GM18526 (cell line): ENCODE data around the gene PHLDB3.

Experiments used
- POLR2A ChIP-seq: IDR thresholded peaks from 3 replicates; pipeline ENCODE4 v1.6.1; 2011; ENCODE audit not compliant: insufficient read length; ENCODE audit errors: extremely low read depth

PHLDB3 gene

DNA sequence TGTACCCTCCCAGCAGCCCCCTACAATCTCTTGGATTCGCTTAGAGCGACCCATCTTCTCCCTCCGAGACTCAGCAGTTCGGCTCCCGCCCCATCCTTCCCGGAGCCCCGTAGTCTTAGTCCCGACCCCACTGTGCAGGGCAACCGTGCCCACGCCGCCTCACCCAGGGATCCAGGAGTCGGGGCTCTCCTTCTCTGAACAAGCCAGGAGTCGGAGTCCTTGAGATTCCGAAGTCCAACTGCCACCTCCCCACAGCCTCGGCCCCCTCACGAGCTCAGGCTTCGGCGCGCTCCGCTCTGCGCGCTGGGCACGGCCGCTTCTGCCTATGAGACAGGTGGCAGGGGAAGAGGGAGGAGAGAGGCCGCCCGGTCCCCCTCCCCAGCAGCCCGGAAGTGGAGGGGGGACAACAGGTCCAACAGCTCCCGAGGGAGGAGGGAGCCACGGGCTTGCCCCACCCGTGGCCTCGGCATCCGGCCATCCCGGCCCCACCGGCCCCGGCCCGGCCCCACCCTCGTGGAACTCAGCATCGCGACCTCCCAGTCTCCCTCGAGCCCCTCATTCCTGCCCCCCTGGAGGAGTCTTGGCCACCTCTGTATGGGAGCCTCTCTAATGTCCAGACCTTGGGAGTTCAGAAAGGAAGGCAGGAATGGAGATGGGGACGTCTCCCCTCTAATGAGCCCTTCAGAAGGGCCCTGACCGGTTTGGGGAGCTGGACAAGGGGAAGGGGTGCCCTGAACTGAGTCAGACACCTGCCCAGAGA, at the start of gene PHLDB3:
Gene PHLDB3 (minus strand): TSS at position 321 of the 760 bp plus-strand sequence. CDS start 628 bp downstream, outside the sequence.
- peak; percentile 7 for TF ChIP-seq POLR2A

DNA sequence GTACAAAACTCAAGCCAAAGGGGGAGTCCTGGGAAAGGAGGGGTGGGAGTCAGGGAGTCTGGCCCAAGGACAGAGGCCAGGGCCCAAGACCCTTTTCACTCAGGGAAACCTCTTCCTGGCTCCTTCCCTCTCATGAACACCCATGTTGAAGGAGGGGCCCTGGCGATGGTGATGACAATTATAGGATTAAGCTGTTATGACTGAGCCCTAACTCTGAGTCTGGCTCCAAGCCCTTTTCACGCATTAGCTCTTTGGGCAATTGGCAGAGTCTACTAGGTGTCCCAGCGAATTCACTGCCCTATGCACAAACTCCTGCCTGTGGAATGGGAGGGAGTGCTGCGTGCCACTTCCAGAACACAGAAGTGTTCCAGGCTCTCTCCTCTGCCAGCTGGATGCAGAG, 49.1 kb upstream of the PHLDB3 start:
- no peak for TF ChIP-seq POLR2A

DNA sequence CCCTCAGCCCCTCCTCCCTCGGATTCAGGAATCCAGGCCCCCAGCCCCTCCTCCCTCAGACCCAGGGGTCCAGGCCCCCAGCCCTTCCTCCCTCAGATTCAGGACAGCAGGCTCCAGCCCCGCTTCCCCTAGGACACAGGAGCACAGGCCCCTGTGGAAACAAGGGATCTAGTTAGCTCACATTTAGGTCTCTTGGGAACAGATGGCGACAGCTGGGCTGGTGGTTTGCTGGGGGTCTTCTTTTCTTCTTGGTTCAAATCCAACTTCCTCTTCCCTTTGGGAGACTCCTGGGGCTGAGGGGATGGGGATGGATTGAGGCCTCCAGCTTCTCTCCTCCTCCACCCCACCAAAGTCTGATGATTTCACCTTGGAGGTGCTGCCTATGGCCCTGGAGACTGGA, 48.1 kb upstream of the PHLDB3 start:
- TF ChIP-seq POLR2A, result no peak

DNA sequence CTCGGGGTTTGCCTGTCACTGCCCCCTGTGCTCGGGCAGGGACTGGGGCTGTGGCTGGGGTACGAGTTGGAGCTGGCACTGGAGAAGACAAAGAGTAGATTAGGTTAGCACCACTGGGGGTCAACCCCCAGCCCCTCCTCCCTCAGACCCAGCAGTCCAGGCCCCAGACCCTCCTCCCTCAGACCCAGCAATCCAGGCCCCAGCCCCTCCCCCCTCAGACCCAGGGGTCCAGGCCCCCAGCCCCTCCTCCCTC, 47.6 kb upstream of the PHLDB3 start:
- no peak for TF ChIP-seq POLR2A

DNA sequence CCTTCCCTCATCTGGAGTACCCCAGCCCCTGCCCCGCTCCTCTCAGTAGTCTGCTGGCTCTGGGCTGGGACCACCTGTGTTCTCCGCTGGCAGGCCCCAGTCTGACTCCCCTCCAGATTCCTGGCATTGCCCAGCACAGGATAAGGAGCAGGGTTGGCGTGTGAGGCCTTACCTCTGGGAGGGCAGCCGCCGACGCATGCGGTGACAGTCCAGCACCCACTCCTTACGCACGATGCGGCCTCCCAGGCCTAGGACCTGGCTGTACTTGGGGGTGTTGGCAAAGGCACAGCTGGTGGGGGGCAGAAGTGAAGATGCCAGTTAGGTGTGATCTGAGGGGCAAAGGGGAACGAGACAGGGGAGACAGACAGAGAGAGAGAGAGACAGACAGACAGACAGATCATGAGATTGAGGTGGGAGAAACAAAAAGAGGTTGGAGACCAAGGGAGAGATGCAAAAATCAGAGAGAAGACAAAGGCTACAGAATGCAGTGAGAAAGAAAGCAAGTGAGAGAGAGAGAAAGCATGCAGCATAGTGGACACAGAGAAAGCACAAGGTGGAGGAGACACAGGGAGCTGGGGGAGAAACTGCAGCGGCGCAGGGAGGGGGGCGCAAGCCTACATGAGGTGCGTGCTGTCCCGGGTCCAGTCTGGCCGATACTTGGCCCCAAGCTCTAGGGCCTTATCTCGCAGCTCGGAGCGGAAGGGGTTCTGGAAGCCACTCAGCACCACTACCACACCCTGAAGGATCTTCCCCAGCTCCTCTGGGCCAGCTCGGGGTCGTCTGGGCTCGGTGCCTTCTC, 47.1 kb upstream of the PHLDB3 start:
- TF ChIP-seq POLR2A, result no peak

DNA sequence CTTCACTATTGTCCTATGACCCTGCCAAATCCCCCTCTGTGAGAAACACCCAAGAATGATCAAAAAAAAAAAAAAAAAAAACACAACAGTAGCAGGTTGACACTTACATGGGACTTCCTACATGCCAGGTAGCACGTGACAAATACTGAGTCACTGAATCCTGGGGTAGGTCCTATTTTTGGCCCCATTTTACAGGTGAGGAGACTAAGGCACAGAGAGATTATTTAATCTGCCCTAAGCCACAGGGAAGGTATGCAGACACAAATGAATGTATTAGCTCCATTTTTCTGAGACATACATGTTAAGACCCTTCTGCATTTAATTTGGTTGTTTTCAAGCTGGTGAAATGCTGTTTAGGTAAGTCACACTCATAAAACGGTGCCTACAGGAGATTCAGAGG, 44.2 kb upstream of the PHLDB3 start:
- TF ChIP-seq POLR2A, result no peak

DNA sequence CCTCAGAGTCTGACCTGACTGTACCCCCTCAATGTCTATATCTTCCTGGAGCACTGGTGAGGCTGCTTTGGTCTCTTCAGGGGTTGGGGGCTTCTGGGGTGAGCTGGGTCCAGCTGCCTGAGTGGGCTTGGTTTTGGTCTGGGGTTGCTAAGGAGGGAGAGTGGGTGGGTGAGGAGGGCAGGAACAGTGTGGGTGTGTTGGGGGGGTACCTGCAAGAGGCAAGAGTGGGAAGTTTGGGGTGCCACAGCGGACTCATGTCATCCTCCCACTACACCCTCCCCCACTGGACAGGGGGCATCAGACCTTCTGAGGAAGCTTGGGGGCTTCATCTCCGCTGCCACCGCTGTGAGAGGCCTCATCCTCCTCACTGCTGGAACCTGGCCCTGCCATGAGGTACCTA, 42.0 kb upstream of the PHLDB3 start:
- no peak for TF ChIP-seq POLR2A

DNA sequence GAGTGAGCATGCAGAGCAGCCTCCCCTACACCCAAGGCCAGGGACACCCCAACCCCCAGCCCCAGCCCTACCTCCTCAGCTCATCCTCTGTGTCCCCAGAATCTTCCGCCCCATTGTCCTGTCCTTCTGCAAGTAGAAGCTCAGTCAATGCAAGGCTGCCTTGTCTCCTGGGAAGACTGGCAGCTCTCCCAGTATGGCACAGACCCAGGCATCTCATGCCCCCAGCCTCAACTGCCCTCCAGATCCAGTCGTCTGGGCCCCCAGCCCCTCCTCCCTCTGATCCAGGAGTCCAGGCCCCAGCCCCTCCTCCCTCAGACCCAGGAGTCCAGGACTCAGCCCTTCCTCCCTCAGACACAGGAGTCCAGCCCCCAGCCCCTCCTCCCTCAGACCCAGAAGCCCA, 41.4 kb upstream of the PHLDB3 start:
- no peak for TF ChIP-seq POLR2A

DNA sequence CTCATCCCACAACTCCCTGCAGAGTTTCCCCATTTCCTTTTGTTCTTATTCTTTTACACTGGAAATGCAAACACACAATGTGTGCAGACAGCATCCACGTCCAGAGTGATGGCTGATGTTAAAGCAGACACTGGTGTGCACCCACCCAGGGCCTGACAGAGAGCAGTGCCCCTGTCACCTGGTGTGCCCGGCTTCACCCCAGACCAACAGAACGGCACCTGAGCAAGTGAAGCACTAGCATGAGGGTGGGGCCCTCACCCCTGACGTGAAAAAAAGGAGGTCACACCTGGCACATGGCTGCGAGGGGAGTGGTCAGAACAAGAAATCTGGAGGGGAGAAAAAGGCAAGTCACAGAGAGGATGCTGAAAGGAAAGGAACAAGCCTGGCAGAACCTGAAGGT, 40.7 kb upstream of the PHLDB3 start:
- TF ChIP-seq POLR2A, result no peak

DNA sequence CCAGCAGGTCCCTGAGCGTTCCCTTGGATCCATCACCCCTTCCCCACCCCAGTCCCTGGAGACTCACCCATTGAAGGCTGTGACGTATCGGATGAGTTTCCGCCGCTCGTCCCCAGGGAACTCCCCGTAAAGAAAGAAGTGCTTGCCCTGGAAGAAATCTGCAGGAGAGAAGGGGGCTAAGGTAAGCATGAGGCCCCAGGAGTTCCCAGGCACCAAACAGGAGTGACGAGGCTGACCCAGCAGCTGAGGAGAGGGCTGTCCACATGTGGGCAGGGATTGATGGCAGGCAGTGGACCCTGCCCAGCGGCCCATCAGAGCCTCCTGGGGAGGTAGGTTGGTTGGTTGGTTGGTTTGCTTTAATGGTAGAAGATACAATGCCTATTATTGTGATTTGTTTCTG, 39.5 kb upstream of the PHLDB3 start:
- TF ChIP-seq POLR2A, result no peak

DNA sequence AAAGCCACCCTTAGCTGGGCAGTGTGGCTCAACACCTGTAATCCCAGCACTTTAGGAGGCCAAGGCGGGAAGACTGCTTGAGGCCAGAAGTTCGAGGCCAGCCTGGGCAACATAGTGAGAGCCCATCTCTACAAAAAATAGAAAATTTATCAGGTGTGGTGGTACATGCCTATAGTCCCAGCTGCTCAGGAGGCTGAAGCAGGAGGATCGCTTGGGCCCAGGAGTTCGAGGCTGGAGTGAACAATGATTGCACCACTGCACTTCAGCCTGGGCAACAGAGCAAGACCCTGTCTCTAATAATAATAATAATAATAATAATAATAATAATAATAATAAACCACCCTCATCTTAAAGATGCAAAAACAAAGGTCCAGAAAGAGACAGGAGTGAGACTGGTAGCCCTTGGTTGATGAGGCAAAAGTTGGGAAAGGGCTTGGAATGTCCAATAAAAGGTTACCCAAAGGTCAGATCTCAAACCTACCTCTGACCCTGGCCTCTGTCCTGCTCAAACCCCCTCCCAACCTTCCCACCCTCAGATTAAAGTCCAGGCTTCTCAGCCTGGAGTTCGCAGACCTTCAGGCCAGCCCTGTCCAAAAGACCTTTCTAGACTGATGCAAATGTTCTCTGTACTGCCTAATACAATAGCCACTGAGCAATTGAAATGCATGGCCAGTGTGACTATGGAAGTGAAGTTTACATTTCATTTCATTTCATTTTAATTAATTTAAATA, 37.5 kb upstream of the PHLDB3 start:
- TF ChIP-seq POLR2A, result no peak

DNA sequence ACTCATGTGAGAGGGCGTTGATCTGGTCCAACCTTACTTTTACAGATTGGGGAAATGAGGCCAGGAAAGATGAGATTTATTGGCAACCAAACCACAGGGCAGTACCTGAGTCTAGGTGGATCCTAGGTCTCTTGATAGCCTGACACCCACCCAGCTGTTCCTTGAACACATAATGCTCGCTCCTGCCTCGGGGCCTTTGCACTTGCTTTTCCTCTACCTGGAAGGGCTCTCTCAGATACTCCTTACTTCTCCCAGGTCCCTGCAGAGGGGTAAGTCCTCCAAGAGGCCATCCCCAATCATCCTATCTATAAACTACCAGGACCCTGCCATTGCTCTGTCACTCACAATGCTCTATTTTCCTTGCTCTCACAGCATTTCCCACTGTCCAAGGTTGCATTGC, 35.8 kb upstream of the PHLDB3 start:
- no peak for TF ChIP-seq POLR2A

DNA sequence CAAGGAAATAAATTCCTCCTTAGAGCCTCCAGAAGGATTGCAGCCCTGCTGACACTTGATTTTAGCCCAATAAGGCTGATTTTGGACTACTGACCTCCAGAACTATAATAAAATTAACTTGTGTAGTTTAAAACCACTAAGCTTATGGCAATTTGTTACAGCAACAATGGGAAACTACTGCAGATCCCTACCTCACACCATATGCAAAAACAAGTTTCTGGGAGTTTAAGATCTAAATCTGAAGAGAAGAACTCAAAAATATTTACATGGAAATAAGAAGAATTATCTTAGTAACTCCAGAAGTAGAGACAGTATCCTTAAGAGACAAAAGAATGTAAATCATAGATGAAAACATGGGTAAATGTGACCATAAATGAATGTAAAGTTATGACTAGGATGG, 34.4 kb upstream of the PHLDB3 start:
- TF ChIP-seq POLR2A, result no peak

DNA sequence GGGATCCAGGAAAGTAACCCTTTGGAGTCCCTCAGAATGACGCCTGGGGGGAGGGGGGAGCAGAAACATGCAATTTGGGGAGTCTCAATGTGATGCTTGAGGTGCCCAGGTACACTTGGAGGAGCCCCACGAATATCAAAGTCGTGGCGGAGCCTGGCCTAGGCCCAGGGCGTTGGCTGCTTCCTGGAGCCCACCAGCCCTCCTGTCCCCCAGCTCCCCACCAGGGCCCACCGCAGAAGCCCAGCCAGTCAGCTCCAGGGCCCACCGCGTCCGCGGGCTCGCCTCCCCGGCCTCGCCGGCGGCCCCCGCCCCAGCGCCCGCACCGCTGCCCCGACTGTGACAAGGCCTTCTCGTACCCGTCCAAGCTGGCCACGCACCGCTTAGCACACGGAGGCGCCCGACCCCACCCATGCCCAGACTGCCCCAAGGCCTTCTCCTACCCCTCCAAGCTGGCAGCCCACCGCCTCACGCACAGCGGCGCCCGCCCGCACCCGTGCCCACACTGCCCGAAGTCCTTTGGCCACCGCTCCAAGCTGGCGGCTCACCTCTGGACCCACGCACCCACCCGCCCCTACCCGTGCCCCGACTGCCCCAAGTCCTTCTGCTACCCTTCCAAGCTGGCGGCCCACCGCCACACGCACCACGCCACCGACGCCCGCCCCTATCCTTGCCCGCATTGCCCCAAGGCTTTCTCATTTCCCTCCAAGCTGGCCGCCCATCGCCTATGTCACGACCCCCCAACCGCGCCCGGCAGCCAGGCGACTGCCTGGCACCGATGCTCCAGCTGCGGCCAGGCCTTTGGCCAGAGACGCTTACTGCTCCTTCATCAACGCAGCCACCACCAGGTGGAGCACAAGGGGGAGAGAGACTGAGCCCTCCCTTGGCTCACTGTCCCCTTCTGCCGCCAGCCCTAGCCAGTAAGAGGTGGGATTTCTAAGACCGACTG, 30.5 kb upstream of the PHLDB3 start:
- no peak for TF ChIP-seq POLR2A

DNA sequence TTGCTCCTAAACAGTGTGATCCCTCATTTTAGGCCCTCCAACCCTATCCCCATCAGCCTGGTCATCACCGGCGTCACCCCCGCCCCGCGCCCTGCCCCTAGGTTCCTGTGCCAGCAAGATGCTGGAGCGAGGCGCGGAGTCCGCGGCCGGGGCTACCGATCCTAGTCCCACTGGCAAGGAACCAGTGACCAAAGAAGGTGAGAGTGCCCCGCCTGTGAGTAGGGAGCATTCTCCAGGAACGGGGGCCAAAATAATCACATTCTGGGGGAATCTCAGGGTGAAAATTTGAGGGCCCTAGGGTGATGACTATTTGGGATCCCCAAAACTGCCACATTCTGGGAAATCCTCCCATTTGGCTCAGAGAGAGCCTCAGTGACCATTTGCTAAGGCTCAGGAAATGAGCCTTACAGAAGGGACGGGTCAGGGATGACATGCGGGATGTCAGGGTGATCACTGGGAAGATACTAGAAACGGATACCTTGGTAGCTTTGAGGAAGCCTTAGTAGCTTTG, 29.8 kb upstream of the PHLDB3 start:
- no peak for TF ChIP-seq POLR2A

DNA sequence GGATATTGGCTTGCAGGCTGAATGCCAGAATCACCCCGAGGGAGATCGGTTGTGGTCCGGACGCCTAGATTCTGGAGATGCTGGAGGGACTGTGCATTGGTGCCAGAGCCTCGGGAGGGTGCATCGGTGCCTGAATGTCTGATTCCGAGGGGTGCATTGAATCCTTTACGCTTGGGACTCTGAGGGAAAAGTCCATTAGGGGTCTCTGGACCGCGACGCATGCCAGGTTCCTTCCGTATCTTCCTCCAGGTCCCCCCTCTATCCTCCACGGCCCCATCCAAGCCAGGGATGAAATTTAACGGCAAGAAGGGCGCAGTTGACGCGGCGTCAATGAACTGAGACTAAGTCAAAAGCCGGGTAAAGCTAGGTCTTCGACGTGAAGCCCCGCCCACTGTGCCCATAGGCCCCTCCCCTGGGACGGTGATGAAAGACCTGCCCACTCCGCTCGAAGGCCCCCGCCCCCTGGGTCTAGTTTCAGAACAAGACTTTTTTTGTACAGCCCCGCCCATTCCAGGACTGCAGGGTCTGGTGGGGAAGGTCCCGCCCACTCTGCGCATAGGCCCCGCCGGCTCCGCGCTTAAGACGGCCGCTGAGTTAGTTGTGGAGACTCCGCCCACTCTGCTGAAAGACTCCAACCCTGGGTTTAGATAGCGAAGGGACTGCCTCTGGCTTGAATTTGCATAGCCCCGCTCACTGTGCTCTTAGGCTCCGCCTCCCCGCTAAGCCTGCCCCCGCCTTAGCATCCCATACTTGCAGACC, 29.2 kb upstream of the PHLDB3 start:
- TF ChIP-seq POLR2A, result no peak
